Common myeloid progenitor, CD34-positive (primary cell): Measurements from ENCODE around the gene IFI16.
"Not testable (repeated sequence)": the region's sequence is repeated elsewhere in the genome, so short reads cannot be mapped to it uniquely, and the experiment has no call there.

ENCODE experiments used
- CTCF ChIA-PET: fragments of 350-600 bp; sonication (Branson Sonifier 250); formaldehyde crosslinking; loops from one replicate; lab custom pipeline; 2021; ENCODE audit warnings: antibody characterized with exemption; lab: Charles Lee
- POLR2A ChIA-PET: fragments of 350-600 bp; sonication (Branson Sonifier 250); formaldehyde crosslinking; loops from one replicate; lab custom pipeline; 2021; ENCODE audit warnings: antibody characterized with exemption; lab: Charles Lee
- DNase-seq, 3 donors: peaks; one replicate each; pipeline versions ENCODE4 v3.0.0 to v3.0.0-alpha.2; 2013
- H3K27ac ChIP-seq, 2 experiments: 1 replicate in 1 of 2; 2 replicates in 1 of 2; pipeline ENCODE4 v1.7.0; 2013; ENCODE audit warnings: inconsistent platforms in 2 of 2, low read length in 2 of 2, mild to moderate bottlenecking in 2 of 2, low read depth in 1 of 2, moderate library complexity in 1 of 2; ENCODE audit not compliant: severe bottlenecking in 2 of 2, insufficient read depth in 1 of 2, poor library complexity in 1 of 2
- H3K27me3 ChIP-seq, 5 experiments: replicated peaks in 2 of 5; 1 replicate in 3 of 5; 2 replicates in 2 of 5; pipeline versions ENCODE4 v1.6.1 to v1.7.0; 2013; ENCODE audit warnings: low read length in 4 of 5, mild to moderate bottlenecking in 2 of 5, moderate library complexity in 2 of 5, inconsistent platforms in 1 of 5; ENCODE audit not compliant: insufficient read depth in 5 of 5, control insufficient read depth in 4 of 5
- H3K36me3 ChIP-seq, 4 experiments: 1 replicate in 2 of 4; 2 replicates in 2 of 4; pipeline versions ENCODE4 v1.6.1 to v1.7.0; 2013; ENCODE audit warnings: low read length in 3 of 4, control low read depth in 1 of 4, mild to moderate bottlenecking in 1 of 4; ENCODE audit not compliant: control insufficient read depth in 4 of 4, insufficient read depth in 4 of 4
- H3K4me1 ChIP-seq, 4 experiments: 1 replicate in 3 of 4; 2 replicates in 1 of 4; pipeline versions ENCODE4 v1.6.1 to v1.7.1; 2013; ENCODE audit warnings: low read length in 3 of 4, mild to moderate bottlenecking in 3 of 4, control low read depth in 1 of 4, inconsistent platforms in 1 of 4, moderate library complexity in 1 of 4; ENCODE audit not compliant: control insufficient read depth in 4 of 4, insufficient read depth in 4 of 4; ENCODE audit errors: control extremely low read depth in 1 of 4
- H3K4me3 ChIP-seq, 7 experiments: 1 replicate in 4 of 7; 2 replicates in 3 of 7; pipeline versions ENCODE4 v1.5.1 to v1.7.0; 2013; ENCODE audit warnings: mild to moderate bottlenecking in 7 of 7, low read length in 6 of 7, moderate library complexity in 6 of 7, inconsistent platforms in 2 of 7, low read depth in 2 of 7, control low read depth in 1 of 7; ENCODE audit not compliant: insufficient read depth in 4 of 7, control insufficient read depth in 1 of 7; ENCODE audit errors: extremely low read depth in 1 of 7
- H3K9me3 ChIP-seq, 5 experiments: 1 replicate in 4 of 5; 2 replicates in 1 of 5; pipeline versions ENCODE4 v1.6.1 to v1.7.1; 2013; ENCODE audit warnings: low read length in 4 of 5, mild to moderate bottlenecking in 2 of 5, inconsistent platforms in 1 of 5, low read depth in 1 of 5, moderate library complexity in 1 of 5; ENCODE audit not compliant: control insufficient read depth in 4 of 5, insufficient read depth in 2 of 5; ENCODE audit errors: control extremely low read depth in 1 of 5
- WGBS: methylation state at CpG from one replicate; pipeline ENCODE4 v1.1.5; 2013; ENCODE audit not compliant: insufficient coverage; 5-methylcytosine and 5-hydroxymethylcytosine counted together

The IFI16 gene

DNA sequence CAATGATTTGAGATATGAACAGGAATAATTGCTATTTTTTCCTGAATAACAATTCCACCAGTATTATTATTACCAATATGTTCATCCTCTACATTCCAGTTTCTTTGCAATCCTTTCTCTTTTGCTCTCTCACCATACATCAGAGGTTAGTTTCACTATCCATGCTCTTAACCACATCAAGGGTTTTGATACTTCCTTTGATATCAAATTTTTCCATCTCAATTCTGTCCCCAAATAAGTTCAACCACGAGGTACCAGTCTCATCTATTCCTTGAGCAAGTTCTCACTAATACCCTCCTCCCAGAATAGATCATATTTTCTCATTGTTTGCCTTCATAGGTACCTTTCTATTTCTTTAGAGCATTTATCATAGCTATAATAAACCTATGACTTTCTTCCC lies 36.8 kb downstream of the IFI16 start:
- H3K27ac ChIP-seq, H3K4me3 ChIP-seq, POLR2A ChIA-PET, CTCF ChIA-PET, DNase-seq, H3K4me1 ChIP-seq, H3K9me3 ChIP-seq, H3K27me3 ChIP-seq: not testable (repeated sequence)
- WGBS, result 0% methylated on average over 1 of the region's 1 CpG
- H3K36me3 ChIP-seq, result peaks cover 17 to 54% (median 36%) of the 10 kb centered on the region in 4 experiments

DNA sequence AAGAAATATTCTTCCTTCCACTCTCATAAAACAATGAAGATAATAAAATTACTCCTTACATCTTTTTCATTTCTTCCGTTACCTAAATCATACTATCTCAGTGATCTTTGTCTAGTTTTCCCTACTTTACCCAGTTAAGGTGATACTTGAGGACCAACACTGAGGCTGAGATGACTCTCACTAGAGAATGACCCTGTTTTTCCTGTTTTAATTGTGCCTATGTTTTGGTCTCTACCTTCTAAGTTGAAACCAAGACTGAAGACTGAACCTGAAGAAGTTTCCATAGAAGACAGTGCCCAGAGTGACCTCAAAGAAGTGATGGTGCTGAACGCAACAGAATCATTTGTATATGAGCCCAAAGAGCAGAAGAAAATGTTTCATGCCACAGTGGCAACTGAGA lies 41.7 kb downstream of the IFI16 start:
- H3K36me3 ChIP-seq, result peaks cover 23 to 78% (median 53%) of the 10 kb centered on the region in 4 experiments
- no peak for DNase-seq
- no peak overlapping the region for H3K27ac ChIP-seq
- ChIA-PET POLR2A (no interaction called here), CTCF (no interaction called here)
- H3K4me3 ChIP-seq, result no peak overlapping the region
- H3K4me1 ChIP-seq, result peaks cover 6 to 24% (median 14%) of the 10 kb centered on the region in 4 experiments
- H3K27me3 ChIP-seq, result no peaks in the 10 kb centered on the region
- H3K9me3 ChIP-seq, result no peaks in the 10 kb centered on the region
- WGBS, result 96% methylated on average over 2 of the region's 2 CpGs

DNA sequence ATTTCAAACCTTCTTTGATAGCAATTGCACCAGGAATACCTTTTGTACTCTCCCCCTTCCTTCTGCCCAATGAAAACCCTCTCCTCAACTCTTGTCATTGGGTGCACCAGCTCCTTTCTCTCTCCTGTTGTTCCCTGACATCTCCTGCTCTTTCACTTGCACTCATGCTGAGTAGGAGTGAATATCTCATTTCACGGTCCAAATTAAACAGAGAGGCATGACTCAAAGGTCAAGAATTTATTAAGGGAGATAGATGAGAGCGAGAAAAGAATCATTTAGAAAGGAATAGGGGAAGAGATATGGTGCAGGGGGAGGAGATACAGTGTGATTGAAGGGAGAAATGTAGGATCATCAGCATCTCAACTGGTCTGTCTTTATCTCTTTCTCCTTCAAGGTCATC lies 44.7 kb downstream of the IFI16 start:
- Histone ChIP-seq H3K27me3 (no peaks in the 10 kb centered on the region), H3K4me1 (peaks cover 6 to 24% (median 14%) of the 10 kb centered on the region in 4 experiments), H3K4me3 (no peak overlapping the region), H3K36me3 (peaks cover 24 to 65% (median 50%) of the 10 kb centered on the region in 4 experiments), H3K27ac (no peak overlapping the region), H3K9me3 (no peaks in the 10 kb centered on the region)
- POLR2A ChIA-PET, result no interaction called here
- CTCF ChIA-PET, result interaction anchor here (0.9 to 4.5 kb wide), 2 partner anchors 14 to 17 kb away, joined by 3 to 25 read pairs; no protein-coding TSS in a partner anchor
- 100% methylated on average over 1 of the region's 2 CpGs for WGBS
- no peak for DNase-seq

DNA sequence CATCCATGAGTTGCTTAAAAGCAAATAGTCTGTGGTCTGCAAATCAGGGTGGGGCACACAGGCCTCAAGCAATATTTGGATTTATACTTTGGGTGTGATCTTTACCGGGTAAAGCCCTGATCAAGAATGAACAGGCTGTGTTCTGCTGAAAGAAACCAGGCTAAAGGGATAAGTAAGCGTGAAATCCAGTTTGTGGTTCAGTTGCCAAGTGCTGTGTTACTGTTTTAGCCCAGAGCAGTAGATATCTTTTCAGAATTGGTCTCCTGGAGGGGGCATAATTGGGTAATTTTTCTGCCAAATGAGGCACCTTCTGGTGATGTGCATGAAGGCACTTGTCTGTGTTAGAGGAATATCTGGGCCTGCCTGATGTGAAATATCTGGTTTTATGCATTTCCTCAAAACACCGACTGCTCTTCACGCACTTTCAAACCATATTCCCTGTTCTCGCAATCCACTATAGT lies 45.5 kb downstream of the IFI16 start:
- WGBS, result 72% methylated on average over 2 of the region's 5 CpGs
- CTCF ChIA-PET, result interaction anchor here (0.6 to 4.5 kb wide), 4 partner anchors 16 to 1060 kb away, joined by 3 to 25 read pairs (median 3); no protein-coding TSS in a partner anchor
- peaks cover 20 to 57% (median 46%) of the 10 kb centered on the region in 4 experiments for H3K36me3 ChIP-seq

DNA sequence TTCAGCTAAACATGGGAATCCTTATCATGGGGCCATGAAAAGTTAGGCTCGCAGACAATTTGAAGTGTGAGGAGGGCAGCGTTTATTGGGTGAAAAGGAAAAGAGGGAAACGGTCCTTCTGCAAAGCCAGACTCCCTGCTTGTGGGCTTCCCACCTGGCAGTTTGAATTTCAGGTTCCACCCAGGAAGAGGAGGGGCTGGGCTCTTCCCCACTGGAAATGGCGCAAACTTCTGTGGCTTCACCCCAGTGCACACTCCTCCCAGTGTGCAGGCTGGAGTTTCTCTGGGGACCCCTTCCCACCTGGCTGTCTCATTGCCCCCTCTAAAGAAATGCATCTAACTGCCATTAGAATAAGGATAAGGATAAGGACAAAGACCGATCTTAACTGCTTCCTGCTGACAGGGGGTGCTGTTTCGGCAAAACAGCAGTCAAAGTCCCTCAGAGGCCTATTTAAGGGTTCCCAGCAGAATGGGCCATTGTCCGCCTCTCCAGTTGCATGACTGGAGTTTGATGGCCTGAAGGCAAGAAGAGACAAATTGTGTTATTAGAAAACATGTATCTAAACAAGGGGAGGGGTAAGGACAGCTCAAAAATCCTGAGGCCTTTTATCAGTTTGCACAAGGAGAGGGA lies 46.5 kb downstream of the IFI16 start:
- H3K27me3 ChIP-seq, result no peaks in the 10 kb centered on the region
- H3K4me3 ChIP-seq, result no peak overlapping the region
- no peak overlapping the region for H3K27ac ChIP-seq
- POLR2A ChIA-PET, result no interaction called here
- H3K4me1 ChIP-seq, result peaks cover 6 to 24% (median 14%) of the 10 kb centered on the region in 4 experiments
- no peaks in the 10 kb centered on the region for H3K9me3 ChIP-seq
- peaks cover 15 to 48% (median 37%) of the 10 kb centered on the region in 4 experiments for H3K36me3 ChIP-seq
- peak in 1 of 3 donors; percentile 8 for DNase-seq
- 91% methylated on average over 5 of the region's 7 CpGs for WGBS
- CTCF ChIA-PET, result interaction anchor here (0.6 to 4.5 kb wide), 4 partner anchors 15 to 1061 kb away, joined by 3 to 25 read pairs (median 3); no protein-coding TSS in a partner anchor

More for the DNA sequence above, 45.5 kb downstream of the IFI16 start:
- peak overlapping the region in 1 of 2 experiments; percentile 62 for H3K27ac ChIP-seq
- H3K9me3 ChIP-seq, result no peaks in the 10 kb centered on the region
- DNase-seq, result peak; percentile 29 to 50 (median 42)
- peaks cover 6 to 24% (median 14%) of the 10 kb centered on the region in 4 experiments for H3K4me1 ChIP-seq
- no peaks in the 10 kb centered on the region for H3K27me3 ChIP-seq
- H3K4me3 ChIP-seq, result no peak overlapping the region
- POLR2A ChIA-PET, result no interaction called here

DNA sequence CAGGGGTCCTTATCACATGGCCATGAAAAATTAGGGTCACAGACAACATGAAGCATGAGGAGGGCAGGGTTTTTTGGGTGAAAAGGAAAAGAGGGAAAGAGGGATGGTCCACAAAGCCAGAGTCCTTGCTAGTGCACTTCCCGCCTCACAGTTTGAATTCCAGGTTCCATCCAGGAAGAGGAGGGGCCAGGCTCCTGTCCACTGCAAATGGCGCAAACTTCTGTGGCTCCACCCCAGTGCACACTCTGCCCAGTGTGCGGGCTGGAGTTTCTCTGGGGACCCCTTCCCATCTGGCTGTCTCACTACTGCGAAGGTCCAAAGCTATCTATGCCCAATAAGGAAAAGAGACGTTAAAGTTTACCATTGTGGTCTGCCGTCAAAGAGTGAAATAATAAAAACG lies 49.0 kb downstream of the IFI16 start:
- POLR2A ChIA-PET, result no interaction called here
- no peak overlapping the region for H3K27ac ChIP-seq
- peaks cover 4 to 22% (median 18%) of the 10 kb centered on the region in 4 experiments for H3K36me3 ChIP-seq
- WGBS, result 97% methylated on average over 4 of the region's 7 CpGs
- CTCF ChIA-PET, result interaction anchor here (0.6 to 3.7 kb wide), 3 partner anchors 10 to 897 kb away, joined by 3 to 13 read pairs (median 3); no protein-coding TSS in a partner anchor
- no peaks in the 10 kb centered on the region for H3K9me3 ChIP-seq
- H3K27me3 ChIP-seq, result no peaks in the 10 kb centered on the region
- H3K4me1 ChIP-seq, result peaks cover 6 to 22% (median 14%) of the 10 kb centered on the region in 4 experiments
- H3K4me3 ChIP-seq, result no peak overlapping the region
- DNase-seq, result no peak

DNA sequence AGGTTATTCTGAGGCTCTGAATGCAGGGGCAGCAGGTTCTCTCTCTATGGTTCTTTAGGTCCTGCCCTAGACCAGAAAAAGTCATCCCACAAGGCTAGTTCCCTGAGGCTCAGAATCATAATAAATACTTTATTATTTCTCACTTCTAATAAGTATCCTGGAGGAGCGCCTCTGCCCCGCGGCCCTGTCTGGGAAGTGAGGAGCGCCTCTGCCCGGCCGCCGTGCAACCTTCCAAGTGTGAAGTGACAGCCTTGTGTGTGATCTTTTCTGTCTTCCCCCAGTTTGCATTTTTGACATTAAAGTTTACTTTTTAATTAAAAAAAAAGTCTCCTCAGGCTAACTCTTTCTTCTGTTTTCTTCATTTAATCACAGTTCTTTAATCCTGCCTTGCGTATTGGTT lies 55.4 kb downstream of the IFI16 start:
- peaks cover 10 to 19% (median 11%) of the 10 kb centered on the region in 4 experiments for H3K4me1 ChIP-seq
- DNase-seq, result no peak
- ChIA-PET CTCF (interaction anchor here (1.2 kb wide), 1 partner anchor 36 kb away, joined by 3 read pairs; no protein-coding TSS in a partner anchor), POLR2A (no interaction called here)
- no peaks in the 10 kb centered on the region for H3K9me3 ChIP-seq
- H3K4me3 ChIP-seq, result no peak overlapping the region
- WGBS, result 98% methylated on average over 6 of the region's 8 CpGs
- no peaks in the 10 kb centered on the region for H3K36me3 ChIP-seq
- no peaks in the 10 kb centered on the region for H3K27me3 ChIP-seq
- no peak overlapping the region for H3K27ac ChIP-seq
